SK-N-SH treated with all-trans-retinoic acid at 6 μM for 48 hours (cell line): ENCODE results near the gene RENBP.

ENCODE experiments used
- ATAC-seq: fragments of 200-7000 bp; cut with Tn5 transposase; 3 replicates; pipeline ENCODE4 v1.9.1; 2020; ENCODE audit warnings: mild to moderate bottlenecking, moderate library complexity
- CSDC2 ChIP-seq: fragments of 250-450 bp; sonication (Bioruptor Pico); IDR thresholded peaks from 2 replicates; pipeline ENCODE4 v1.5.0; 2020; ENCODE audit warnings: mild to moderate bottlenecking, moderate library complexity
- ESRRG ChIP-seq: fragments of 250-450 bp; sonication (Bioruptor Pico); IDR thresholded peaks from 2 replicates; pipeline ENCODE4 v1.6.1; 2021; ENCODE audit warnings: mild to moderate bottlenecking
- GLIS3 ChIP-seq: fragments of 250-450 bp; sonication (Bioruptor Pico); IDR thresholded peaks from 2 replicates; pipeline ENCODE4 v1.5.0; 2020; ENCODE audit warnings: mild to moderate bottlenecking, moderate library complexity
- ISL1 ChIP-seq: fragments of 250-450 bp; sonication (Bioruptor Pico); IDR thresholded peaks from 2 replicates; pipeline ENCODE4 v2.1.2; 2022; ENCODE audit warnings: mild to moderate bottlenecking, moderate library complexity
- OSR1 ChIP-seq: fragments of 250-450 bp; sonication (Bioruptor Pico); IDR thresholded peaks from 2 replicates; pipeline ENCODE4 v1.8.0; 2022; ENCODE audit warnings: moderate library complexity, mild to moderate bottlenecking, inconsistent platforms
- PPARA ChIP-seq: fragments of 250-450 bp; sonication (Bioruptor Pico); IDR thresholded peaks from 2 replicates; pipeline ENCODE4 v1.5.0; 2020; ENCODE audit warnings: mild to moderate bottlenecking, borderline replicate concordance
- RARB ChIP-seq: fragments of 250-450 bp; sonication (Bioruptor Pico); IDR thresholded peaks from 2 replicates; pipeline ENCODE4 v1.8.0; 2021; ENCODE audit warnings: mild to moderate bottlenecking, moderate library complexity
- TOX ChIP-seq: fragments of 250-450 bp; sonication (Bioruptor Pico); IDR thresholded peaks from 2 replicates; pipeline ENCODE4 v1.8.0; 2021; ENCODE audit warnings: mild to moderate bottlenecking, moderate library complexity, borderline replicate concordance
- ZC3H10 ChIP-seq: fragments of 250-450 bp; sonication (Bioruptor Pico); IDR thresholded peaks from 2 replicates; pipeline ENCODE4 v1.5.1; 2021; ENCODE audit warnings: mild to moderate bottlenecking, moderate library complexity
- ZNF565 ChIP-seq: fragments of 450-650 bp; formaldehyde crosslinking; conservative IDR thresholded peaks from 2 replicates; pipeline ENCODE4 v1.5.0; 2020; ENCODE audit warnings: low read depth, mild to moderate bottlenecking, moderate library complexity
- ZNF70 ChIP-seq: fragments of 450-650 bp; formaldehyde crosslinking; IDR thresholded peaks from 2 replicates; pipeline ENCODE4 v1.5.0; 2020; ENCODE audit warnings: mild to moderate bottlenecking, moderate library complexity
- ZNF8 ChIP-seq: fragments of 450-650 bp; formaldehyde crosslinking; IDR thresholded peaks from 2 replicates; pipeline ENCODE4 v1.5.0; 2020; ENCODE audit warnings: mild to moderate bottlenecking, moderate library complexity
- TF ChIP-seq, protein P1 (sequence below): fragments of 250-450 bp; sonication (Bioruptor Pico); IDR thresholded peaks from 2 replicates; pipeline ENCODE4 v1.5.1; 2021; ENCODE audit warnings: mild to moderate bottlenecking, moderate library complexity
- TF ChIP-seq, protein P2 (sequence below): fragments of 250-450 bp; sonication (Bioruptor Pico); IDR thresholded peaks from 2 replicates; pipeline ENCODE4 v1.5.0; 2020; ENCODE audit warnings: mild to moderate bottlenecking, moderate library complexity
- TF ChIP-seq, protein P3 (sequence below): fragments of 250-450 bp; sonication (Bioruptor Pico); IDR thresholded peaks from 2 replicates; pipeline ENCODE4 v1.8.0; 2021; ENCODE audit warnings: low read depth, mild to moderate bottlenecking, moderate library complexity, borderline replicate concordance
- TF ChIP-seq, protein P4 (sequence below): fragments of 250-450 bp; sonication (Bioruptor Pico); IDR thresholded peaks from 2 replicates; pipeline ENCODE4 v1.5.1; 2020; ENCODE audit warnings: low read depth, mild to moderate bottlenecking, moderate library complexity
- TF ChIP-seq, protein P5 (sequence below): fragments of 250-450 bp; sonication (Bioruptor Pico); IDR thresholded peaks from 2 replicates; pipeline ENCODE4 v1.8.0; 2020; ENCODE audit warnings: mild to moderate bottlenecking, moderate library complexity, borderline replicate concordance

RENBP gene

DNA sequence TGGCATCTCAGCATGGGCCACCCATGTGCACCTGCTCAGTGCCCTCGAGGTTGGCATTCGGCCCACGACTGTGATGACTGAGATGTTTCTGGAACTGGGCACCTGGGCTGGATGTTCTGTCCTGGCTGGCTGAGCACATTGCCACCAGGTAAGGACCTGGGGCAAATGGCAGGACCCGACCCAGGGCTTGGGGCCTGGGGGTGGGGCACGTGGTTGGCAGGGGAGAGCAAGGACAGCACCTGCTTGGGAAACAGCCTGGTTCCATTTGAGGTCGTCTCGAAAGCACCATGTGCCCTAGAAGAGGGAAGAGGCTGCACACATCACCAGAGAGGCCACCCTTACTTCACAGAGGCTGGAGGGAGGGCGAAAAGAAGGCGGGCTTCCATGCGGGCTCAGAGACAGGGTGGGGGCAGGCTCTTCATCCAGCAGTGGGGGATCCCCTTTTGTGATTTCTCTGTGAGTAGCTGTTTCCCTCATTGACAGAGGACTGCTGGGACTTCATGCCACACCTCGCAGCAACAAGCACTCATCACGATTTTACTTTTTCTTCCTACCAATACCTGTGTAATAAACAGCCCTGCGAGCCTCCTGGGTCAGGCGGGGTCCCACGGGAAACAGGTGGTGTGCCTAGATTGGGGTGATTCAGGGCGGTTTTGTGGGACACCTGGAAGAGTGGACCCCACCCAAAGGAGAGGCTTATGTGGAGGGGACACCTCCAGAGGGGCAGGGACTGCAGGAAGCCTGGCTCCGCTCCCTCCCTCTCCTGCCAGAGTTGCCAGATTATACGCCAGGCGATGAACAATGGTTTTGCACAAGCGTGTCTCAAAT lies 40.1 kb upstream of the RENBP start:
- ATAC-seq, result no peak
- TF ChIP-seq OSR1 (CRISPR knock-in tag), result no peak
- no peak for TF ChIP-seq PPARA (CRISPR knock-in tag)

DNA sequence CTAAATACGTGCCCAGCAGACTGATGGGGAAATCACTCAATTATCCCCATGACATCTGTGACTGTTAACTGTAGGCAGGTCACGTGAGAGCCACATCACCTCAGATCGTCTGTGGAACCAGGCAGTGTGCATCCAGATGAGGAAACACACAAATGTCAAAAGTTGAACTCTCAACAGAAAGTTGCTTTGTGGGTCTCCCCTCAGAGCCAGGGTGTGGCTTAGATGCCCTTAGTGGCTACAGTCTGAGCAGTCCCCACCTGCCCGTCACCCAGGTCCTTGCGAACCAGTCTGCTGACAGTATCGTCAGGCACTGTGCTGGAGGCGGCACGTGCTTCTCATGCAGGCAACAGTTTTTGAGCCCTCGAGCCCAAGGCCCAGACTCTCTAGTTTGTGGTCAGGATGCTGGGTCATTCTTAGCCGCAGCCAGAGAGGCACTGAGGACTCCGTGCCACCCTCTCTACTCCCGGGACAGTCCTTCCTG lies 38.9 kb upstream of the RENBP start:
- no peak for ATAC-seq
- TF ChIP-seq, protein P1, sequence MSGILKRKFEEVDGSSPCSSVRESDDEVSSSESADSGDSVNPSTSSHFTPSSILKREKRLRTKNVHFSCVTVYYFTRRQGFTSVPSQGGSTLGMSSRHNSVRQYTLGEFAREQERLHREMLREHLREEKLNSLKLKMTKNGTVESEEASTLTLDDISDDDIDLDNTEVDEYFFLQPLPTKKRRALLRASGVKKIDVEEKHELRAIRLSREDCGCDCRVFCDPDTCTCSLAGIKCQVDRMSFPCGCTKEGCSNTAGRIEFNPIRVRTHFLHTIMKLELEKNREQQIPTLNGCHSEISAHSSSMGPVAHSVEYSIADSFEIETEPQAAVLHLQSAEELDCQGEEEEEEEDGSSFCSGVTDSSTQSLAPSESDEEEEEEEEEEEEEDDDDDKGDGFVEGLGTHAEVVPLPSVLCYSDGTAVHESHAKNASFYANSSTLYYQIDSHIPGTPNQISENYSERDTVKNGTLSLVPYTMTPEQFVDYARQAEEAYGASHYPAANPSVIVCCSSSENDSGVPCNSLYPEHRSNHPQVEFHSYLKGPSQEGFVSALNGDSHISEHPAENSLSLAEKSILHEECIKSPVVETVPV (CRISPR knock-in tag), result no peak

DNA sequence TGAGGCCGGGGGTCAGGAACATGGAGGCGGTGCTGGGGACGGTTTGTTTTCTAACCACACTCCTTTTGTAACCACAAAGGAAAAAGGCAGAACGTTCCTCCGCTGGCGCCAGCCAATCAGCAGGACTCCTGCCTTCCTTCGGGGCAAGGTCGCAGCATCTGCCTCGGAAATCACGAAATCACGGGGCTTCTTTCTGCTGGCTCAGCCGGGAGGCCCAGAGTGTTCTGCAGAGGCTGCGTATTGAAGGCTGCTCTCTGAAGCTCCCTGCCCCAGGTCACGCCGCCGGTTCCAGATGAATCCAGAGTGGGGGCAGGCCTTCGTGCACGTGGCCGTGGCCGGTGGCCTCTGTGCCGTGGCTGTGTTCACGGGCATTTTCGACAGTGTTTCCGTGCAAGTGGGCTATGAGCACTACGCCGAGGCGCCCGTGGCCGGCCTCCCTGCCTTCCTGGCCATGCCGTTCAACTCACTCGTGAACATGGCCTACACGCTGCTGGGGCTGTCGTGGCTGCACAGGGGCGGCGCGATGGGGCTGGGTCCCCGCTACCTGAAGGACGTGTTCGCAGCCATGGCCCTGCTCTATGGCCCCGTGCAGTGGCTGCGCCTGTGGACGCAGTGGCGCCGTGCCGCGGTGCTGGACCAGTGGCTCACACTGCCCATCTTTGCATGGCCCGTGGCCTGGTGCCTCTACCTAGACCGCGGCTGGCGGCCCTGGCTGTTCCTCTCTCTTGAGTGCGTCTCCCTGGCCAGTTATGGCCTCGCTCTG lies 37.5 kb upstream of the RENBP start:
- no peak for ATAC-seq
- TF ChIP-seq, protein P2, sequence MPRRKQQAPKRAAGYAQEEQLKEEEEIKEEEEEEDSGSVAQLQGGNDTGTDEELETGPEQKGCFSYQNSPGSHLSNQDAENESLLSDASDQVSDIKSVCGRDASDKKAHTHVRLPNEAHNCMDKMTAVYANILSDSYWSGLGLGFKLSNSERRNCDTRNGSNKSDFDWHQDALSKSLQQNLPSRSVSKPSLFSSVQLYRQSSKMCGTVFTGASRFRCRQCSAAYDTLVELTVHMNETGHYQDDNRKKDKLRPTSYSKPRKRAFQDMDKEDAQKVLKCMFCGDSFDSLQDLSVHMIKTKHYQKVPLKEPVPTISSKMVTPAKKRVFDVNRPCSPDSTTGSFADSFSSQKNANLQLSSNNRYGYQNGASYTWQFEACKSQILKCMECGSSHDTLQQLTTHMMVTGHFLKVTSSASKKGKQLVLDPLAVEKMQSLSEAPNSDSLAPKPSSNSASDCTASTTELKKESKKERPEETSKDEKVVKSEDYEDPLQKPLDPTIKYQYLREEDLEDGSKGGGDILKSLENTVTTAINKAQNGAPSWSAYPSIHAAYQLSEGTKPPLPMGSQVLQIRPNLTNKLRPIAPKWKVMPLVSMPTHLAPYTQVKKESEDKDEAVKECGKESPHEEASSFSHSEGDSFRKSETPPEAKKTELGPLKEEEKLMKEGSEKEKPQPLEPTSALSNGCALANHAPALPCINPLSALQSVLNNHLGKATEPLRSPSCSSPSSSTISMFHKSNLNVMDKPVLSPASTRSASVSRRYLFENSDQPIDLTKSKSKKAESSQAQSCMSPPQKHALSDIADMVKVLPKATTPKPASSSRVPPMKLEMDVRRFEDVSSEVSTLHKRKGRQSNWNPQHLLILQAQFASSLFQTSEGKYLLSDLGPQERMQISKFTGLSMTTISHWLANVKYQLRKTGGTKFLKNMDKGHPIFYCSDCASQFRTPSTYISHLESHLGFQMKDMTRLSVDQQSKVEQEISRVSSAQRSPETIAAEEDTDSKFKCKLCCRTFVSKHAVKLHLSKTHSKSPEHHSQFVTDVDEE (CRISPR knock-in tag), result no peak
- TF ChIP-seq, protein P3, sequence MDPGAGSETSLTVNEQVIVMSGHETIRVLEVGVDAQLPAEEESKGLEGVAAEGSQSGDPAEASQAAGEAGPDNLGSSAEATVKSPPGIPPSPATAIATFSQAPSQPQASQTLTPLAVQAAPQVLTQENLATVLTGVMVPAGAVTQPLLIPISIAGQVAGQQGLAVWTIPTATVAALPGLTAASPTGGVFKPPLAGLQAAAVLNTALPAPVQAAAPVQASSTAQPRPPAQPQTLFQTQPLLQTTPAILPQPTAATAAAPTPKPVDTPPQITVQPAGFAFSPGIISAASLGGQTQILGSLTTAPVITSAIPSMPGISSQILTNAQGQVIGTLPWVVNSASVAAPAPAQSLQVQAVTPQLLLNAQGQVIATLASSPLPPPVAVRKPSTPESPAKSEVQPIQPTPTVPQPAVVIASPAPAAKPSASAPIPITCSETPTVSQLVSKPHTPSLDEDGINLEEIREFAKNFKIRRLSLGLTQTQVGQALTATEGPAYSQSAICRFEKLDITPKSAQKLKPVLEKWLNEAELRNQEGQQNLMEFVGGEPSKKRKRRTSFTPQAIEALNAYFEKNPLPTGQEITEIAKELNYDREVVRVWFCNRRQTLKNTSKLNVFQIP (CRISPR knock-in tag), result no peak
- TF ChIP-seq, protein P4, sequence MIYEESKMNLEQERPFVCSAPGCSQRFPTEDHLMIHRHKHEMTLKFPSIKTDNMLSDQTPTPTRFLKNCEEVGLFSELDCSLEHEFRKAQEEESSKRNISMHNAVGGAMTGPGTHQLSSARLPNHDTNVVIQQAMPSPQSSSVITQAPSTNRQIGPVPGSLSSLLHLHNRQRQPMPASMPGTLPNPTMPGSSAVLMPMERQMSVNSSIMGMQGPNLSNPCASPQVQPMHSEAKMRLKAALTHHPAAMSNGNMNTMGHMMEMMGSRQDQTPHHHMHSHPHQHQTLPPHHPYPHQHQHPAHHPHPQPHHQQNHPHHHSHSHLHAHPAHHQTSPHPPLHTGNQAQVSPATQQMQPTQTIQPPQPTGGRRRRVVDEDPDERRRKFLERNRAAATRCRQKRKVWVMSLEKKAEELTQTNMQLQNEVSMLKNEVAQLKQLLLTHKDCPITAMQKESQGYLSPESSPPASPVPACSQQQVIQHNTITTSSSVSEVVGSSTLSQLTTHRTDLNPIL (CRISPR knock-in tag), result no peak
- no peak for TF ChIP-seq ISL1 (CRISPR knock-in tag)
- no peak for TF ChIP-seq PPARA (CRISPR knock-in tag)
- no peak for TF ChIP-seq ZNF565 (CRISPR knock-in tag)
- TF ChIP-seq, protein P5, sequence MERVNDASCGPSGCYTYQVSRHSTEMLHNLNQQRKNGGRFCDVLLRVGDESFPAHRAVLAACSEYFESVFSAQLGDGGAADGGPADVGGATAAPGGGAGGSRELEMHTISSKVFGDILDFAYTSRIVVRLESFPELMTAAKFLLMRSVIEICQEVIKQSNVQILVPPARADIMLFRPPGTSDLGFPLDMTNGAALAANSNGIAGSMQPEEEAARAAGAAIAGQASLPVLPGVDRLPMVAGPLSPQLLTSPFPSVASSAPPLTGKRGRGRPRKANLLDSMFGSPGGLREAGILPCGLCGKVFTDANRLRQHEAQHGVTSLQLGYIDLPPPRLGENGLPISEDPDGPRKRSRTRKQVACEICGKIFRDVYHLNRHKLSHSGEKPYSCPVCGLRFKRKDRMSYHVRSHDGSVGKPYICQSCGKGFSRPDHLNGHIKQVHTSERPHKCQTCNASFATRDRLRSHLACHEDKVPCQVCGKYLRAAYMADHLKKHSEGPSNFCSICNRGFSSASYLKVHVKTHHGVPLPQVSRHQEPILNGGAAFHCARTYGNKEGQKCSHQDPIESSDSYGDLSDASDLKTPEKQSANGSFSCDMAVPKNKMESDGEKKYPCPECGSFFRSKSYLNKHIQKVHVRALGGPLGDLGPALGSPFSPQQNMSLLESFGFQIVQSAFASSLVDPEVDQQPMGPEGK, result no peak
- no peak for TF ChIP-seq ZC3H10
- TF ChIP-seq, protein P1 (CRISPR knock-in tag), result no peak
- no peak for TF ChIP-seq TOX (CRISPR knock-in tag)
- no peak for TF ChIP-seq RARB (CRISPR knock-in tag)
- TF ChIP-seq ZNF70 (CRISPR knock-in tag), result no peak
- TF ChIP-seq ZNF8, result no peak
- no peak for TF ChIP-seq GLIS3 (CRISPR knock-in tag)
- TF ChIP-seq CSDC2 (CRISPR knock-in tag), result no peak
- TF ChIP-seq ESRRG (CRISPR knock-in tag), result no peak
- TF ChIP-seq OSR1 (CRISPR knock-in tag), result no peak
